Esophagus squamous epithelium (tissue), 5 donors: ENCODE results near the gene ATP7B. TPM values are rescaled to one million over a fixed set of nuclear protein-coding genes. Genes with fewer than 3 reads are reported as not detected.
A peak's percentile ranks its signal among the peaks of the same experiment; 100 is the strongest.

Experiments used
- DNase-seq: peaks from one replicate; lab custom pipeline; 2025; lab: John Stamatoyannopoulos, UW
- H3K27ac ChIP-seq, 4 donors: fragments of 200-600 bp; sonication (generic); one replicate each; pipeline ENCODE4 v1.5.1; 2016 to 2019; ENCODE audit warnings: mild to moderate bottlenecking in 1 of 4
- H3K27me3 ChIP-seq, 4 donors: fragments of 200-600 bp; sonication (generic); 1 replicate in 3 of 4; 2 replicates in 1 of 4; pipeline versions ENCODE4 v1.5.1 to v1.6.0; 2017 to 2021; ENCODE audit warnings: antibody characterized with exemption in 1 of 4
- H3K36me3 ChIP-seq, 3 donors: fragments of 200-600 bp; sonication (generic); one replicate each; pipeline ENCODE4 v1.5.1; 2016 to 2019
- H3K4me1 ChIP-seq, 3 donors: fragments of 200-600 bp; sonication (generic); one replicate each; pipeline ENCODE4 v1.5.1; 2017 to 2019
- H3K4me3 ChIP-seq, 4 donors: fragments of 200-600 bp; sonication (generic); 1 replicate in 3 of 4; 2 replicates in 1 of 4; pipeline ENCODE4 v1.5.1; 2016 to 2019; ENCODE audit warnings: mild to moderate bottlenecking in 2 of 4, moderate library complexity in 1 of 4
- H3K9me3 ChIP-seq, 3 donors: fragments of 200-600 bp; sonication (generic); one replicate each; pipeline ENCODE4 v1.5.1; 2016 to 2019
- POLR2A ChIP-seq, 4 donors: fragments of 450-650 bp; IDR thresholded peaks; one replicate each; pipeline ENCODE4 v1.6.1; 2017; ENCODE audit warnings: antibody characterized with exemption in 4 of 4, mild to moderate bottlenecking in 4 of 4, moderate library complexity in 3 of 4
- WGBS, 2 donors: methylation state at CpG; one replicate each; pipeline ENCODE4 v1.1.5; 2018; 5-methylcytosine and 5-hydroxymethylcytosine counted together
- intact Hi-C: fragments of 100-400 bp; cut with DNase I; formaldehyde crosslinking; loops from one replicate; pipeline ENCODE4 v1.15.0; 2022
- total RNA-seq, 4 donors: library from RNA; depleted of rRNA; stranded (reverse); fragments of >200 nt; gene quantifications; one replicate each; pipeline ENCODE4 v1.1.0, GENCODE V29; 2016
- TF ChIP-seq, protein P1 (sequence below), 6 experiments: fragments of 450-650 bp in 4 of 6; fragments of 200-600 bp in 2 of 6; sonication (generic) in 2 of 6; IDR thresholded peaks; one replicate each; pipeline ENCODE4 v1.5.1; 2016 to 2019; ENCODE audit warnings: antibody characterized with exemption in 6 of 6, mild to moderate bottlenecking in 4 of 6, moderate library complexity in 4 of 6
- donor health status: DM: yes; HTN: yes; CAD: no.

ATP7B gene
- total RNA-seq, 4 donors from 2014 or later = 0.99 to 3.6 (median 2.6) TPM

DNA sequence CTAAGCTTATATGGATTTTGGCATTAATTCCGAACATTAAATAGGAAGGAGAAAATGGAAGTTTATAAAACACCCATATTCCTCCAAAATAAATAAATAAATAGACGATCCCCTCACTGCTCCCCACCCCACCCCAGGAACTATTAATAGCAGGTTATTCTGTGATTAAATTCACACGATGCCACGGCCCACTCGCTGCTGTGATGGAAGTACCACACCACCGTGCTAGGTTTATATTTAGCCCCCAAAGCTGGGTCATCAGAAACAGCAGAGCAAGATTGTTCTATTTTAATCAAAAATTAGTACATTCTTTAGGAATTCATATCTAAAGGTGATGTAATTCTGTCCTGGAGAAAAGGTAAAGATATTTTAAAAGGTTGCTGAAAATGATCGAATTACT is 84.1 kb downstream of the ATP7B start:
- H3K27me3 ChIP-seq = no peaks in the 10 kb centered on the region
- no peaks in the 10 kb centered on the region for H3K36me3 ChIP-seq
- H3K27ac ChIP-seq = no peak overlapping the region
- no peak overlapping the region for H3K4me3 ChIP-seq
- no peaks in the 10 kb centered on the region for H3K4me1 ChIP-seq
- TF ChIP-seq POLR2A (IDR thresholded peaks at IDR 0.05) = no peak
- TF ChIP-seq, protein P1, sequence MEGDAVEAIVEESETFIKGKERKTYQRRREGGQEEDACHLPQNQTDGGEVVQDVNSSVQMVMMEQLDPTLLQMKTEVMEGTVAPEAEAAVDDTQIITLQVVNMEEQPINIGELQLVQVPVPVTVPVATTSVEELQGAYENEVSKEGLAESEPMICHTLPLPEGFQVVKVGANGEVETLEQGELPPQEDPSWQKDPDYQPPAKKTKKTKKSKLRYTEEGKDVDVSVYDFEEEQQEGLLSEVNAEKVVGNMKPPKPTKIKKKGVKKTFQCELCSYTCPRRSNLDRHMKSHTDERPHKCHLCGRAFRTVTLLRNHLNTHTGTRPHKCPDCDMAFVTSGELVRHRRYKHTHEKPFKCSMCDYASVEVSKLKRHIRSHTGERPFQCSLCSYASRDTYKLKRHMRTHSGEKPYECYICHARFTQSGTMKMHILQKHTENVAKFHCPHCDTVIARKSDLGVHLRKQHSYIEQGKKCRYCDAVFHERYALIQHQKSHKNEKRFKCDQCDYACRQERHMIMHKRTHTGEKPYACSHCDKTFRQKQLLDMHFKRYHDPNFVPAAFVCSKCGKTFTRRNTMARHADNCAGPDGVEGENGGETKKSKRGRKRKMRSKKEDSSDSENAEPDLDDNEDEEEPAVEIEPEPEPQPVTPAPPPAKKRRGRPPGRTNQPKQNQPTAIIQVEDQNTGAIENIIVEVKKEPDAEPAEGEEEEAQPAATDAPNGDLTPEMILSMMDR (IDR thresholded peaks at IDR 0.05) = no peak
- 80 to 83% methylated on average over 7 of the region's 7 CpGs for whole genome bisulfite sequencing, 2 donors
- DNase-seq = no peak
- intact Hi-C loops = no loop called here
- no peaks in the 10 kb centered on the region for H3K9me3 ChIP-seq

DNA sequence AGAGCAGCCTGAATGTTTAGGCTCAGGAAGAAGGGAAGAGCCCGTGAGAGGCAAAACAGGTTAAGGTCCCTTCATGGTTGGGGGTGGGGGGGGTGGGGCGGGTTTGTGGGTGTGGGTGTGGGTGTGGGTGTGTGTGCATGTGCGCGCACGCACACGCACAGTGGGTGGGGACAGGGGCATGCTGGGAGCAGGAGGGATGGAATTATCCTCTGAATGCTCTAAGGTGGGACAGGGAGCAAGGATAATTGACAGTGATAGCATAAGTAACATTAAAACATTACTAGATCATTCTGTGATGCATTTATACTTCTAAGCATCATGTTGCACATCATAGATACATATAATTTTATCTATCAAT is 84.7 kb downstream of the ATP7B start:
- H3K9me3 ChIP-seq = no peaks in the 10 kb centered on the region
- TF ChIP-seq, protein P1 (IDR thresholded peaks at IDR 0.05) = no peak
- TF ChIP-seq POLR2A (IDR thresholded peaks at IDR 0.05) = no peak
- intact Hi-C loops = no loop called here
- H3K27me3 ChIP-seq = no peaks in the 10 kb centered on the region
- no peak for DNase-seq
- no peaks in the 10 kb centered on the region for H3K4me1 ChIP-seq
- H3K4me3 ChIP-seq = no peak overlapping the region
- no peak overlapping the region for H3K27ac ChIP-seq
- 50 to 73% methylated on average over 5 of the region's 6 CpGs for WGBS, 2 donors
- no peaks in the 10 kb centered on the region for H3K36me3 ChIP-seq

DNA sequence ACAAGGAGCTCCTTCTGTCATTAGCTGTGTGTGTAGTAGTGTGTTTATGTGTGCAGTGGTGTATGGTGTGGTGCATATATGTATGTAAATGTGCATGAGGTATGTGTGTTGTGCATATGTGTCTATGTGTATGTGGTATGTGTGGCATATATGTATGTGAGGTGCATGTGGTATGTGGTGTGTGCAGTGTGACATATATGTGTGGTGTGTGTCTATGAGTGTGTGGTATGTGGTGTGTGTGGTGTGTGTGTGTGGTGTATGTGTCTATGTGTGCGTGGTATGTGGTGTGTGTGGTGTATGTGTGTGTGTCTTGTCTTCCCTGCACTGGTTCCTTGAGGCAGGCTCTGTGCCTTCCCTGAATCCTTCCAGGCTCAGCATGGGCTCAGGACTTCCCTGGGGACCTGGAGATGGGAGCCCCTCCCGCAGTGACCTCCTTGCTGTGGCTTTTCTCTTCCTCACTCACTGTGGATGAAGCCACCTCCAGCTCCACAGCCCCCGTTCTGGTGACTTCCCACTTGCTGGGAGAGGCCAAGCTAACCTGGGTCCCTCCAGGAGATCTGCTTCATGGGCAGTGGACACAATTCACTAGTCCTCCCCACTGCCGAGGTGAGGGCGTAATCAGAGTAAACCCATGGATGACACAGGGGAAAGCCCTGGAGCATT is 85.3 kb downstream of the ATP7B start:
- WGBS, 2 donors = 0 to 37% methylated on average over 1 to 2 of the region's 5 CpGs
- TF ChIP-seq, protein P1 (IDR thresholded peaks at IDR 0.05) = no peak
- TF ChIP-seq POLR2A (IDR thresholded peaks at IDR 0.05) = no peak

DNA sequence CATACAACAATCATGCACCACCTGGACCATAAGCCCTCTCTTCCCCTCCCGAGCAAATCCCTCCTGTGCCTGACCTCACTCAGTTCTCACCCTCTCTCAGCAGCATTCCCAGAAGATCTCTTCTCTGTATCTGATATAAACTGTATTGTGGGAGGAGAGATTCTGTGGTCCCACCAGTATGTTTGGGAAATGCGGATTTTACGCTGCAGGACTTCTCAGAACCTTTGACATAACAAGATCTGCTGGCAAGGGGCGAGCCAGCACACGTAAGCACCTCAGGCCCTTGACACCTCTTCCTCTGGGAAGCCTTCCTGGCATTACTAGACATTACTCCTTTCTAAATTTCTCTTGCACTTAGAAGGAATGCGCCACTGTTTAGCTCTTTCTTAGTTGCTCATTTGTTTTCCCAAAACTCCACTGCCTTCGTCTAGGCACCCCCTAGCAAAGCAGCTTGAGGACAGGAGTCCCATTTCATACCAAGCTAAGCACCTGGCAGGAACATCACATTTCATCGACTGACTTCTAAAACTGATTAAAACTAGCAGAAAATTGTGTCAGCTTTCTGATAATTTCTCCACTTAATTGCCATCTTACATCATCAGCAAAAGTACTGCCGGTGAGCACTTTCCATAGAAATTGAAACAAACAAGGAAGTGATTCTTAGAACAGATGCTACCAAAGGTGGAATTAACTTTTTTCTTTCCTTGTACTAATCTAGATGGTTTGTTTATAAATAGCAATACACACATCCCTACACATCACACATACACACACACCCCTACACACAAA is 86.3 kb downstream of the ATP7B start:
- Histone ChIP-seq H3K36me3 (no peaks in the 10 kb centered on the region), H3K27me3 (no peaks in the 10 kb centered on the region), H3K9me3 (no peaks in the 10 kb centered on the region), H3K4me3 (no peak overlapping the region), H3K4me1 (no peaks in the 10 kb centered on the region), H3K27ac (no peak overlapping the region)
- no peak for TF ChIP-seq POLR2A (IDR thresholded peaks at IDR 0.05)
- TF ChIP-seq, protein P1 (IDR thresholded peaks at IDR 0.05) = no peak
- intact Hi-C loops = no loop called here
- no peak for DNase-seq
- WGBS, 2 donors = 84 to 86% methylated on average over 9 of the region's 9 CpGs

More for the DNA sequence above, 85.3 kb downstream of the ATP7B start:
- Histone ChIP-seq H3K27me3 (no peaks in the 10 kb centered on the region), H3K9me3 (no peaks in the 10 kb centered on the region), H3K36me3 (no peaks in the 10 kb centered on the region), H3K4me1 (no peaks in the 10 kb centered on the region), H3K27ac (no peak overlapping the region), H3K4me3 (no peak overlapping the region)
- no peak for DNase-seq
- intact Hi-C loops = no loop called here

DNA sequence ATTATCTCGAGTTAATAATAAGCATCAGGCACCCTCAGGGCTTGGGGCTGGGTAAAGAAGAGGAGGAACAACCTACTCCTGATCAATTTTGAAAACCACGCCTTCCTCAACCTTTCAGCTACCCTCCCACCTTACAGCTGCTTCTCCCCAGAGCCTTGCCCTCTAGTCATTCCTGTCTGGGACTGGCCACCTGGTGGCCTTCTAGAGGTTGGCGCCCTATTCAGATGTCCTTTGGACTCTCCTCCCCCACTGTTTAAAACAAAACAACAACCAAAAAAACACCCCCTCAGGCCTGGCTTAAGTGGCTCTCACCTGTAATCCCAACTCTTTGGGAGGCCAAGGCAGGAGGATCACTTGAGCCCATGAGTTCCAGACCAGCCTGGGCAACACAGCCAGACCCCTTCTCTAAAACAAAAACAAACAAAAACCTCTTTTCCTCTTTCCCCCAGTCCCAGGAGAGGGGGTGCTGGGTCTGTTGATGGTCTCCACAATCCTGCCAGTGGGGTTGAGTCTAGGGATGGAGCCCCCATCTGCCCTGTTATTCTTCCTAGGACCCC is 87.2 kb downstream of the ATP7B start:
- Histone ChIP-seq H3K9me3 (no peaks in the 10 kb centered on the region), H3K27ac (no peak overlapping the region), H3K4me3 (no peak overlapping the region), H3K4me1 (no peaks in the 10 kb centered on the region), H3K36me3 (no peaks in the 10 kb centered on the region), H3K27me3 (no peaks in the 10 kb centered on the region)
- TF ChIP-seq, protein P1 (IDR thresholded peaks at IDR 0.05) = peak in 3 of 6 experiments; percentile 7 to 40 (median 13)
- no peak for TF ChIP-seq POLR2A (IDR thresholded peaks at IDR 0.05)
- intact Hi-C loops = no loop called here
- WGBS, 2 donors = 81 to 82% methylated on average over 1 to 3 of the region's 3 CpGs
- no peak for DNase-seq
